Neural cell (in vitro differentiated cells): ENCODE data around the gene TAGLN2. TPM values are rescaled to one million over a fixed set of nuclear protein-coding genes. Genes with fewer than 3 reads are reported as not detected.

Experiments
- H2AFZ ChIP-seq: fragments of 200-600, 300-800 bp; sonication (generic), shearing (Covaris generic); 2 replicates; pipeline ENCODE4 v1.6.0; 2014; ENCODE audit warnings: low read depth, mild to moderate bottlenecking, antibody characterized with exemption, low read length, moderate library complexity
- H3F3A ChIP-seq: fragments of 200-600 bp; shearing (Covaris generic); 2 replicates; pipeline ENCODE4 v1.6.1; 2016; ENCODE audit warnings: mild to moderate bottlenecking, moderate library complexity, mixed read lengths, antibody characterized with exemption, low read length; ENCODE audit not compliant: insufficient read depth, poor library complexity, severe bottlenecking
- H3K27ac ChIP-seq: fragments of 200-600, 300-800 bp; sonication (generic), shearing (Covaris generic); 2 replicates; pipeline ENCODE4 v1.5.1; 2014; ENCODE audit warnings: mild to moderate bottlenecking, low read length, moderate library complexity
- H3K27me3 ChIP-seq: fragments of 300-800, 200-600 bp; sonication (generic), shearing (Covaris generic); 2 replicates; pipeline ENCODE4 v1.6.0; 2014; ENCODE audit warnings: mild to moderate bottlenecking, low read depth, low read length, moderate library complexity; ENCODE audit not compliant: insufficient read depth
- H3K36me3 ChIP-seq: fragments of 300-800, 200-600 bp; sonication (generic), shearing (Covaris generic); 2 replicates; pipeline ENCODE4 v1.5.1; 2014; ENCODE audit warnings: mild to moderate bottlenecking, antibody characterized with exemption, low read length, moderate library complexity; ENCODE audit not compliant: insufficient read depth
- H3K4me2 ChIP-seq: fragments of 300-800, 200-600 bp; sonication (generic), shearing (Covaris generic); 2 replicates; pipeline ENCODE4 v1.6.0; 2014; ENCODE audit warnings: mild to moderate bottlenecking, low read length
- H3K4me3 ChIP-seq: fragments of 300-800, 200-600 bp; sonication (generic), shearing (Covaris generic); 2 replicates; pipeline ENCODE4 v1.5.1; 2014; ENCODE audit warnings: mild to moderate bottlenecking, low read length, moderate library complexity
- H3K79me2 ChIP-seq: fragments of 200-600 bp; shearing (Covaris generic); replicated peaks from 2 replicates; pipeline ENCODE4 v1.6.0; 2014; ENCODE audit warnings: mild to moderate bottlenecking, low read length, moderate library complexity; ENCODE audit not compliant: insufficient read depth
- H3K9ac ChIP-seq: fragments of 300-800, 200-600 bp; sonication (generic), shearing (Covaris generic); 2 replicates; pipeline ENCODE4 v1.6.1; 2016; ENCODE audit warnings: mild to moderate bottlenecking, low read length, mixed read lengths
- H3K9me2 ChIP-seq: fragments of 200-600 bp; shearing (Covaris generic); 2 replicates; pipeline ENCODE4 v1.6.1; 2016; ENCODE audit warnings: mild to moderate bottlenecking, low read length, mixed read lengths; ENCODE audit not compliant: insufficient read depth
- H3K9me3 ChIP-seq: fragments of 200-600, 300-800 bp; sonication (generic), shearing (Covaris generic); 2 replicates; pipeline ENCODE4 v1.6.1; 2016; ENCODE audit warnings: mild to moderate bottlenecking, mixed run types, low read length, moderate library complexity, mixed read lengths
- H4K20me1 ChIP-seq: fragments of 200-600 bp; shearing (Covaris generic); 2 replicates; pipeline ENCODE4 v1.6.1; 2016; ENCODE audit warnings: mild to moderate bottlenecking, mixed run types; ENCODE audit not compliant: insufficient read depth
- CTCF ChIP-seq: fragments of 450-650 bp; IDR thresholded peaks from 2 replicates; pipeline ENCODE4 v1.5.1; 2014; ENCODE audit warnings: antibody characterized with exemption, mild to moderate bottlenecking, moderate library complexity; ENCODE audit not compliant: poor library complexity, severe bottlenecking
- EP300 ChIP-seq: fragments of 450-650 bp; conservative IDR thresholded peaks from 2 replicates; pipeline ENCODE4 v1.6.1; 2014; ENCODE audit warnings: antibody characterized with exemption, mild to moderate bottlenecking, moderate library complexity; ENCODE audit not compliant: poor library complexity, severe bottlenecking
- EZH2 ChIP-seq: fragments of 200-600, 300-800 bp; shearing (Covaris generic), sonication (generic); IDR thresholded peaks from 2 replicates; pipeline ENCODE4 v1.6.1; 2014; ENCODE audit warnings: antibody characterized with exemption, low read length, borderline replicate concordance, mild to moderate bottlenecking; ENCODE audit not compliant: insufficient read depth, poor library complexity, severe bottlenecking
- MXI1 ChIP-seq: fragments of 450-650 bp; conservative IDR thresholded peaks from 2 replicates; pipeline ENCODE4 v1.6.1; 2014; ENCODE audit warnings: antibody characterized with exemption, mild to moderate bottlenecking; ENCODE audit not compliant: poor library complexity, severe bottlenecking
- POLR2AphosphoS5 ChIP-seq: IDR thresholded peaks from 2 replicates; pipeline ENCODE4 v1.6.1; 2012
- RAD21 ChIP-seq: fragments of 450-650 bp; conservative IDR thresholded peaks from 2 replicates; pipeline ENCODE4 v1.6.1; 2014; ENCODE audit warnings: antibody characterized with exemption, mild to moderate bottlenecking, moderate library complexity
- REST ChIP-seq: IDR thresholded peaks from 2 replicates; pipeline ENCODE4 v1.6.1; 2012; ENCODE audit warnings: borderline replicate concordance
- SMC3 ChIP-seq: fragments of 450-650 bp; conservative IDR thresholded peaks from 2 replicates; pipeline ENCODE4 v1.6.1; 2014; ENCODE audit warnings: antibody characterized with exemption, mild to moderate bottlenecking, moderate library complexity; ENCODE audit not compliant: poor library complexity
- TAF1 ChIP-seq: IDR thresholded peaks from 2 replicates; pipeline ENCODE4 v1.6.1; 2012; ENCODE audit warnings: low read depth
- polyA plus RNA-seq: library from polyadenylated mRNA; depleted of rRNA; stranded (reverse); fragments of >200 nt; gene quantifications from 2 replicates; pipeline ENCODE4 v1.2.3, GENCODE V29; 2014

The TAGLN2 gene
- polyA plus RNA-seq, 1 donor from 2014 or later, result 0.52 TPM

GRCh38 chr1:159927849-159928431, 2.6 kb upstream of the TAGLN2 start:
- no peaks in the 10 kb centered on the region for H3K9me2 ChIP-seq
- H3K9me3 ChIP-seq, result no peaks in the 10 kb centered on the region
- H3F3A ChIP-seq, result no peaks in the 10 kb centered on the region
- no peaks in the 10 kb centered on the region for H3K36me3 ChIP-seq
- peaks cover 21% of the 10 kb centered on the region for H3K27me3 ChIP-seq
- H3K4me2 ChIP-seq, result no peak overlapping the region
- no peak overlapping the region for H3K4me3 ChIP-seq
- H2AFZ ChIP-seq, result no peak overlapping the region
- no peak overlapping the region for H3K27ac ChIP-seq
- TF ChIP-seq CTCF (no peak), POLR2AphosphoS5 (no peak), EZH2 (no peak), TAF1 (no peak), SMC3 (no peak), MXI1 (no peak), EP300 (no peak), REST (no peak), RAD21 (no peak)
- H4K20me1 ChIP-seq, result no peaks in the 10 kb centered on the region
- no peaks in the 10 kb centered on the region for H3K79me2 ChIP-seq
- H3K9ac ChIP-seq, result no peak overlapping the region

- TF ChIP-seq EP300, result no peak
- TF ChIP-seq MXI1, result no peak
- no peak for TF ChIP-seq REST
- no peak for TF ChIP-seq CTCF
- TF ChIP-seq POLR2AphosphoS5, result no peak
- no peak for TF ChIP-seq EZH2
- no peak for TF ChIP-seq TAF1
- TF ChIP-seq RAD21, result no peak
- TF ChIP-seq SMC3, result no peak
- no peak overlapping the region for H2AFZ ChIP-seq
- H3K79me2 ChIP-seq, result no peaks in the 10 kb centered on the region
- H3K27me3 ChIP-seq, result peaks cover 21% of the 10 kb centered on the region
- H3K9me3 ChIP-seq, result no peaks in the 10 kb centered on the region
- H3K4me2 ChIP-seq, result no peak overlapping the region
- no peaks in the 10 kb centered on the region for H4K20me1 ChIP-seq
- no peaks in the 10 kb centered on the region for H3K9me2 ChIP-seq
- no peaks in the 10 kb centered on the region for H3F3A ChIP-seq
- H3K27ac ChIP-seq, result no peak overlapping the region
- no peak overlapping the region for H3K4me3 ChIP-seq
- H3K36me3 ChIP-seq, result no peaks in the 10 kb centered on the region
- H3K9ac ChIP-seq, result no peak overlapping the region
These were observed 2.0 kb upstream of the TAGLN2 start for GRCh38 chr1:159927211-159927848.
